H1 (cell line): ENCODE data around the gene REPS2. TPM values are rescaled to one million over a fixed set of nuclear protein-coding genes. Genes with fewer than 3 reads are reported as not detected.

Experiments
- ATF3 ChIP-seq: IDR thresholded peaks from 2 replicates; pipeline ENCODE4 v1.6.1; 2011; ENCODE audit warnings: low read depth, mild to moderate bottlenecking, low read length; ENCODE audit not compliant: insufficient read depth
- CHD1 ChIP-seq: IDR thresholded peaks from 2 replicates; pipeline ENCODE4 v1.6.1; 2012; ENCODE audit warnings: low read depth, low read length, improper control_type of control experiment
- GTF2F1 ChIP-seq: IDR thresholded peaks from 2 replicates; pipeline ENCODE4 v1.6.1; 2012; ENCODE audit warnings: low read depth, low read length, improper control_type of control experiment, borderline replicate concordance
- MAFK ChIP-seq: IDR thresholded peaks from 2 replicates; pipeline ENCODE4 v1.6.1; 2012; ENCODE audit warnings: low read depth, mild to moderate bottlenecking, improper control_type of control experiment, low read length
- NRF1 ChIP-seq: IDR thresholded peaks from 2 replicates; pipeline ENCODE4 v1.6.1; 2011; ENCODE audit warnings: mild to moderate bottlenecking, low read depth, low read length, improper control_type of control experiment
- POLR2A ChIP-seq, 2 experiments: IDR thresholded peaks; 1 replicate in 1 of 2; 2 replicates in 1 of 2; pipeline ENCODE4 v1.6.1; 2011; ENCODE audit warnings: low read depth in 2 of 2, low read length in 2 of 2, mild to moderate bottlenecking in 2 of 2; ENCODE audit errors: control extremely low read depth in 1 of 2
- RXRA ChIP-seq: IDR thresholded peaks from 2 replicates; pipeline ENCODE4 v1.6.1; 2011; ENCODE audit warnings: low read depth, mild to moderate bottlenecking, low read length, moderate library complexity; ENCODE audit not compliant: insufficient read depth
- SUZ12 ChIP-seq: fragments of 200-600 bp; sonication (generic); IDR thresholded peaks from 2 replicates; pipeline ENCODE4 v1.6.1; 2012; ENCODE audit warnings: mild to moderate bottlenecking, inconsistent platforms, low read length, moderate library complexity, mixed read lengths
- TAF1 ChIP-seq: IDR thresholded peaks from 2 replicates; pipeline ENCODE4 v1.6.1; 2011; ENCODE audit warnings: mild to moderate bottlenecking, low read depth, low read length
- YY1 ChIP-seq: IDR thresholded peaks from 2 replicates; pipeline ENCODE4 v1.6.1; 2011; ENCODE audit warnings: low read depth, mild to moderate bottlenecking, low read length
- polyA plus RNA-seq, 7 experiments: library from polyadenylated mRNA; depleted of rRNA in 3 of 7; stranded (reverse) in 5 of 7; unstranded in 2 of 7; fragments of >200 nt in 5 of 7; fragments of 200-250 nt in 2 of 7; gene quantifications; 1 replicate in 5 of 7; 2 replicates in 1 of 7; 4 replicates in 1 of 7; pipeline versions ENCODE4 v1.2.1 to v1.2.3, GENCODE V29; 2011 to 2013; ENCODE audit warnings: missing spikeins in 2 of 7, mixed read lengths in 2 of 7
- total RNA-seq: library from RNA; stranded (reverse); fragmentation: NEBNext Ultra II Directional; extraction: Animal tissue kit (Norgen Biotek cat#: 25700); gene quantifications from 2 replicates; pipeline ENCODE4 v1.2.1, GENCODE V29; 2021

The REPS2 gene
- total and polyA plus RNA-seq, 2 of the 8 experiments (the other 6 are each of a cell fraction or from before 2014, with no cell fraction given) = 0.79 to 4.3 TPM

GRCh38 chrX:17170973-17171372 is 224.5 kb downstream of the REPS2 start (continued):
- TF ChIP-seq SUZ12 (no peak), POLR2A (IDR thresholded peaks at IDR 0.05; ENCODE audit: control extremely low read depth in 1 of 2, low read depth in 2 of 2, low read length in 2 of 2) (no peak), GTF2F1 (no peak), TAF1 (no peak), NRF1 (no peak), YY1 (no peak), ATF3 (no peak), MAFK (no peak), RXRA (no peak), CHD1 (no peak)
